ENCODE results near the gene DMBX1. TPM values are rescaled to one million over a fixed set of nuclear protein-coding genes. Genes with fewer than 3 reads are reported as not detected.

DMBX1 gene
- total and polyA plus RNA-seq, 9 of the 15 experiments (the other 6 are each of a cell fraction or from before 2014, with no cell fraction given): 0.25 to 4.3 (median 1.0) TPM

GRCh38 chr1:46451948-46452930 lies 37.4 kb upstream of the DMBX1 start (continued):
- no peak for TF ChIP-seq NKRF (IDR thresholded peaks at IDR 0.05; ENCODE audit: borderline replicate concordance)
- TF ChIP-seq CGGBP1 (CRISPR knock-in tag; IDR thresholded peaks at IDR 0.05): no peak
- TF ChIP-seq PKNOX1 (IDR thresholded peaks at IDR 0.05): peak; percentile 25; the same call in 1 of the 2 replicates
- TF ChIP-seq ZSCAN32 (CRISPR knock-in tag; IDR thresholded peaks at IDR 0.05): no peak
- no peak for TF ChIP-seq DDX20 (tag; IDR thresholded peaks at IDR 0.05; ENCODE audit: low read depth)
- TF ChIP-seq ZNF224 (CRISPR knock-in tag; IDR thresholded peaks at IDR 0.05): no peak
- no peak for TF ChIP-seq ZMIZ1 (IDR thresholded peaks at IDR 0.05; ENCODE audit: low read depth in 2 of 2, low read length in 2 of 2)
- TF ChIP-seq ZNF668 (CRISPR knock-in tag; IDR thresholded peaks at IDR 0.05): no peak
- 0 out of 2 replicates have a peak, but pooled peaks have one; percentile 14 for TF ChIP-seq USF1 (CRISPR knock-in tag; IDR thresholded peaks at IDR 0.05)
- peak; percentile 79 to 85 for TF ChIP-seq KDM1A (IDR thresholded peaks at IDR 0.05)
- TF ChIP-seq PPARD (CRISPR knock-in tag; IDR thresholded peaks at IDR 0.05): no peak
- no peak for TF ChIP-seq POLR2B (IDR thresholded peaks at IDR 0.05; ENCODE audit: low read depth, partially characterized antibody)
- 0 out of 4 replicates have a peak, but pooled peaks of 1 of the 2 experiments have one; percentile 27 for TF ChIP-seq FOXA3 (CRISPR knock-in tag; conservative IDR thresholded peaks at IDR 0.05 in 1 of 2, IDR thresholded peaks at IDR 0.05 in 1 of 2)
- peak in 1 of 2 experiments; percentile 57; a peak in 1 of 4 replicates for TF ChIP-seq RCOR1 (IDR thresholded peaks at IDR 0.05; ENCODE audit: borderline replicate concordance in 1 of 2, low read depth in 2 of 2, low read length in 2 of 2)
- peak; percentile 42; the same call in 1 of the 2 replicates for TF ChIP-seq NR2C2 (CRISPR knock-in tag; IDR thresholded peaks at IDR 0.05)
- TF ChIP-seq NR2C2 (tag; IDR thresholded peaks at IDR 0.05): peak; percentile 67
